Hepatocyte (in vitro differentiated cells): ENCODE measurements around the gene CNOT11. TPM values are rescaled to one million over a fixed set of nuclear protein-coding genes. Genes with fewer than 3 reads are reported as not detected.

ENCODE experiments used
- DNase-seq: peaks from one replicate; pipeline ENCODE4 v3.0.0-alpha.2; 2016; ENCODE audit warnings: low spot score
- H2AFZ ChIP-seq: fragments of 200-600 bp; sonication (generic); 2 replicates; pipeline ENCODE4 v1.6.0; 2016; ENCODE audit warnings: antibody characterized with exemption, mild to moderate bottlenecking
- H3K27ac ChIP-seq: fragments of 200-600 bp; sonication (generic); 2 replicates; pipeline ENCODE4 v1.5.1; 2016; ENCODE audit warnings: mild to moderate bottlenecking
- H3K27me3 ChIP-seq: fragments of 200-600 bp; sonication (generic); 2 replicates; pipeline ENCODE4 v1.6.1; 2016
- H3K36me3 ChIP-seq: fragments of 200-600 bp; sonication (generic); replicated peaks from 2 replicates; pipeline ENCODE4 v1.5.1; 2016; ENCODE audit warnings: low read depth; ENCODE audit not compliant: insufficient read depth
- H3K4me1 ChIP-seq: fragments of 200-600 bp; sonication (generic); 2 replicates; pipeline ENCODE4 v1.5.1; 2016; ENCODE audit warnings: mild to moderate bottlenecking, moderate library complexity; ENCODE audit not compliant: insufficient read depth
- H3K4me2 ChIP-seq: fragments of 200-600 bp; sonication (generic); 2 replicates; pipeline ENCODE4 v1.6.0; 2016
- H3K4me3 ChIP-seq: fragments of 200-600 bp; sonication (generic); 2 replicates; pipeline ENCODE4 v1.5.1; 2016; ENCODE audit warnings: mild to moderate bottlenecking
- H3K79me2 ChIP-seq: fragments of 200-600 bp; sonication (generic); 2 replicates; pipeline ENCODE4 v1.6.0; 2017; ENCODE audit warnings: mild to moderate bottlenecking
- H3K9me2 ChIP-seq: fragments of 200-600 bp; sonication (generic); replicated peaks from 2 replicates; pipeline ENCODE4 v1.6.0; 2017; ENCODE audit warnings: mild to moderate bottlenecking; ENCODE audit not compliant: insufficient read depth
- H3K9me3 ChIP-seq: fragments of 200-600 bp; sonication (generic); 2 replicates; pipeline ENCODE4 v1.5.1; 2016; ENCODE audit warnings: low read depth, mild to moderate bottlenecking
- H4K20me1 ChIP-seq: fragments of 200-600 bp; sonication (generic); 2 replicates; pipeline ENCODE4 v1.6.0; 2016; ENCODE audit warnings: mild to moderate bottlenecking; ENCODE audit not compliant: insufficient read depth, poor library complexity, severe bottlenecking
- CTCF ChIP-seq: fragments of 200-600 bp; sonication (generic); IDR thresholded peaks from 2 replicates; pipeline ENCODE4 v1.5.1; 2016; ENCODE audit warnings: antibody characterized with exemption, mild to moderate bottlenecking; ENCODE audit not compliant: poor library complexity
- EZH2 ChIP-seq: fragments of 200-600 bp; sonication (generic); IDR thresholded peaks from 2 replicates; pipeline ENCODE4 v1.6.1; 2016; ENCODE audit warnings: antibody characterized with exemption, mild to moderate bottlenecking, borderline replicate concordance
- EZH2phosphoT487 ChIP-seq: fragments of 200-600 bp; sonication (generic); IDR thresholded peaks from one replicate; pipeline ENCODE4 v1.6.1; 2018; ENCODE audit warnings: antibody characterized with exemption, mild to moderate bottlenecking, low read depth, moderate library complexity; ENCODE audit not compliant: unreplicated experiment, severe bottlenecking
- WGBS: methylation state at CpG from one replicate; pipeline ENCODE4 v1.1.6; 2016; ENCODE audit warnings: low lambda C conversion rate; ENCODE audit errors: missing lambda C conversion rate; 5-methylcytosine and 5-hydroxymethylcytosine counted together
- polyA plus RNA-seq: library from polyadenylated mRNA; unstranded; fragments of >200 nt; fragmentation: Nextera tagmentation; extraction: Ambion mirVana; gene quantifications from 2 replicates; pipeline ENCODE4 v1.2.1, GENCODE V29; 2016
- total RNA-seq: library from RNA; depleted of rRNA; stranded (reverse); fragments of >200 nt; gene quantifications from 2 replicates; pipeline ENCODE4 v1.2.3, GENCODE V29; 2014

CNOT11 gene
- total and polyA plus RNA-seq, 2 experiments from 2014 or later, result 57.7 to 61.8 TPM

GRCh38 chr2:101277111-101277510 is 24.4 kb downstream of the CNOT11 start:
- WGBS, result 85% methylated on average over 7 of the region's 7 CpGs

GRCh38 chr2:101278925-101279324 is 26.2 kb downstream of the CNOT11 start:
- Histone ChIP-seq H3K79me2 (peaks cover 24% of the 10 kb centered on the region), H3K27me3 (no peaks in the 10 kb centered on the region), H2AFZ (no peak overlapping the region), H3K4me3 (no peak overlapping the region), H4K20me1 (no peaks in the 10 kb centered on the region), H3K9me3 (no peaks in the 10 kb centered on the region), H3K36me3 (no peaks in the 10 kb centered on the region), H3K4me1 (no peaks in the 10 kb centered on the region), H3K4me2 (no peak overlapping the region), H3K9me2 (no peaks in the 10 kb centered on the region), H3K27ac (no peak overlapping the region)
- TF ChIP-seq EZH2, result no peak
- no peak for TF ChIP-seq EZH2phosphoT487
- TF ChIP-seq CTCF, result no peak
- no peak for DNase-seq
- 91% methylated on average over 3 of the region's 3 CpGs for WGBS

More at GRCh38 chr2:101277111-101277510, 24.4 kb downstream of the CNOT11 start:
- Histone ChIP-seq H2AFZ (no peak overlapping the region), H3K4me2 (no peak overlapping the region), H3K79me2 (peaks cover 20% of the 10 kb centered on the region), H3K36me3 (no peaks in the 10 kb centered on the region), H3K27ac (no peak overlapping the region), H3K27me3 (no peaks in the 10 kb centered on the region), H3K4me1 (no peaks in the 10 kb centered on the region), H3K4me3 (no peak overlapping the region), H3K9me2 (no peaks in the 10 kb centered on the region), H4K20me1 (no peaks in the 10 kb centered on the region), H3K9me3 (no peaks in the 10 kb centered on the region)
- peak; percentile 35 for TF ChIP-seq CTCF
- no peak for TF ChIP-seq EZH2
- TF ChIP-seq EZH2phosphoT487, result no peak
- DNase-seq, result peak; percentile 26

GRCh38 chr2:101281482-101281881 is 28.8 kb downstream of the CNOT11 start:
- Histone ChIP-seq H3K36me3 (no peaks in the 10 kb centered on the region), H3K27ac (no peak overlapping the region), H3K79me2 (peaks cover 17% of the 10 kb centered on the region), H3K4me2 (no peak overlapping the region), H3K9me3 (no peaks in the 10 kb centered on the region), H2AFZ (no peak overlapping the region), H3K4me1 (no peaks in the 10 kb centered on the region), H4K20me1 (no peaks in the 10 kb centered on the region), H3K9me2 (no peaks in the 10 kb centered on the region), H3K27me3 (no peaks in the 10 kb centered on the region), H3K4me3 (no peak overlapping the region)
- 99% methylated on average over 4 of the region's 4 CpGs for WGBS
- TF ChIP-seq CTCF (no peak), EZH2phosphoT487 (no peak), EZH2 (no peak)
- DNase-seq, result no peak

DNA sequence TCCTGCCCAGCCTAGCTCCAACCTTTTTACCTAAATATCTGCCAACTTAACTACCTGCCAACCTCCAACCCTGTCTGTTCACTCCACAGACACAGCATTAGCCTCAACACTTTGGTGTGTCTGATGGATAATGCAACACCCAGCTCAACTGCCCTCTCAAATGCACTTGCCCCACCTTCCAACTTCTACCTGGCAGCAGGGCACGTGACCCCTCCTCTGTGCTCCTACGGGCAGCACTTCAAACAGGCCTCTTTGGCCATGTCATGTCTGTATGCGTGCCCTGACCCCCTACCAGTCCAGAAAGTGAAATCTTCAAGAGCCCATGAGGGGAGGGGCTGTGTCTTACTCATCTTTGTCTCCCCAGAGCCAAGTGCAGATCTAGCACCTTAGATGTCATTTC is 30.3 kb downstream of the CNOT11 start:
- Histone ChIP-seq H2AFZ (no peak overlapping the region), H3K4me1 (no peaks in the 10 kb centered on the region), H3K27me3 (no peaks in the 10 kb centered on the region), H3K4me3 (no peak overlapping the region), H3K9me3 (no peaks in the 10 kb centered on the region), H3K4me2 (no peak overlapping the region), H4K20me1 (no peaks in the 10 kb centered on the region), H3K36me3 (no peaks in the 10 kb centered on the region), H3K9me2 (no peaks in the 10 kb centered on the region), H3K27ac (no peak overlapping the region), H3K79me2 (peaks cover 10% of the 10 kb centered on the region)
- 91% methylated on average over 3 of the region's 3 CpGs for WGBS
- DNase-seq, result no peak
- TF ChIP-seq CTCF, result no peak
- TF ChIP-seq EZH2phosphoT487, result no peak
- no peak for TF ChIP-seq EZH2
